Ectodermal cell (in vitro differentiated cells): ENCODE results near the gene PLD1.
A peak's percentile ranks its signal among the peaks of the same experiment; 100 is the strongest.
"Not testable (repeated sequence)": the region's sequence is repeated elsewhere in the genome, so short reads cannot be mapped to it uniquely, and the experiment has no call there.

Experiments used
- H3K27ac ChIP-seq: 2 replicates; pipeline ENCODE4 v1.7.0; 2013; ENCODE audit warnings: mild to moderate bottlenecking, low read depth, low read length; ENCODE audit not compliant: insufficient read depth, poor library complexity, severe bottlenecking
- H3K27me3 ChIP-seq: 2 replicates; pipeline ENCODE4 v1.7.0; 2013; ENCODE audit warnings: mild to moderate bottlenecking, low read length; ENCODE audit not compliant: insufficient read depth, control insufficient read depth, poor library complexity, severe bottlenecking
- H3K36me3 ChIP-seq: one replicate; pipeline ENCODE4 v1.7.0; 2013; ENCODE audit warnings: low read length; ENCODE audit not compliant: control insufficient read depth, insufficient read depth
- H3K4me1 ChIP-seq: one replicate; pipeline ENCODE4 v1.7.0; 2013; ENCODE audit warnings: low read length; ENCODE audit not compliant: control insufficient read depth, insufficient read depth
- H3K4me3 ChIP-seq: 2 replicates; pipeline ENCODE4 v1.7.0; 2013; ENCODE audit warnings: low read depth, low read length, control low read depth; ENCODE audit not compliant: insufficient read depth
- H3K9me3 ChIP-seq: 2 replicates; pipeline ENCODE4 v1.7.0; 2013; ENCODE audit warnings: mild to moderate bottlenecking, low read length, moderate library complexity; ENCODE audit not compliant: control insufficient read depth
- WGBS, 2 experiments: methylation state at CpG; one replicate each; pipeline ENCODE4 v1.1.7; 2013; ENCODE audit warnings: missing lambda C conversion rate in 2 of 2; 5-methylcytosine and 5-hydroxymethylcytosine counted together

PLD1 gene

GRCh38 chr3:171815973-171816595 is 5.8 kb upstream of the PLD1 start:
- no peaks in the 10 kb centered on the region for H3K9me3 ChIP-seq
- no peaks in the 10 kb centered on the region for H3K36me3 ChIP-seq
- H3K4me3 ChIP-seq = no peak overlapping the region
- H3K4me1 ChIP-seq = no peaks in the 10 kb centered on the region
- peaks cover 13% of the 10 kb centered on the region for H3K27me3 ChIP-seq
- WGBS, 2 experiments = 80 to 95% methylated on average over 1 to 2 of the region's 2 CpGs
- no peak overlapping the region for H3K27ac ChIP-seq

GRCh38 chr3:171814662-171815061 is 4.4 kb upstream of the PLD1 start:
- H3K4me3 ChIP-seq, H3K27ac ChIP-seq, H3K4me1 ChIP-seq, H3K36me3 ChIP-seq, H3K9me3 ChIP-seq: not testable (repeated sequence)
- peaks cover 27% of the 10 kb centered on the region for H3K27me3 ChIP-seq
- 80 to 96% methylated on average over 3 to 4 of the region's 6 CpGs for WGBS, 2 experiments

- Histone ChIP-seq H3K4me3 (no peak overlapping the region), H3K4me1 (no peaks in the 10 kb centered on the region), H3K9me3 (no peaks in the 10 kb centered on the region), H3K27ac (no peak overlapping the region), H3K27me3 (peaks cover 34% of the 10 kb centered on the region), H3K36me3 (no peaks in the 10 kb centered on the region)
- WGBS, 2 experiments = 87 to 91% methylated on average over 4 of the region's 4 CpGs
These were observed 3.7 kb upstream of the PLD1 start for GRCh38 chr3:171813897-171814460.

- no peaks in the 10 kb centered on the region for H3K36me3 ChIP-seq
These were observed 3.1 kb upstream of the PLD1 start for GRCh38 chr3:171813278-171813896.

GRCh38 chr3:171812811-171813210 is 2.5 kb upstream of the PLD1 start:
- no peak overlapping the region for H3K4me3 ChIP-seq
- H3K4me1 ChIP-seq = no peaks in the 10 kb centered on the region
- 86 to 93% methylated on average over 2 of the region's 2 CpGs for WGBS, 2 experiments
- no peak overlapping the region for H3K27ac ChIP-seq
- peaks cover 37% of the 10 kb centered on the region for H3K27me3 ChIP-seq
- no peaks in the 10 kb centered on the region for H3K9me3 ChIP-seq
- H3K36me3 ChIP-seq = no peaks in the 10 kb centered on the region

More at GRCh38 chr3:171813278-171813896, 3.1 kb upstream of the PLD1 start:
- Histone ChIP-seq H3K27me3 (peaks cover 37% of the 10 kb centered on the region), H3K4me1 (no peaks in the 10 kb centered on the region), H3K4me3 (no peak overlapping the region), H3K9me3 (no peaks in the 10 kb centered on the region), H3K27ac (no peak overlapping the region)
- WGBS, 2 experiments = 74 to 75% methylated on average over 3 of the region's 3 CpGs

- H3K27me3 ChIP-seq = peaks cover 37% of the 10 kb centered on the region
- 94 to 95% methylated on average over 9 of the region's 9 CpGs for WGBS, 2 experiments
- H3K9me3 ChIP-seq = no peaks in the 10 kb centered on the region
- H3K27ac ChIP-seq = no peak overlapping the region
- H3K4me3 ChIP-seq = no peak overlapping the region
- no peaks in the 10 kb centered on the region for H3K36me3 ChIP-seq
- no peaks in the 10 kb centered on the region for H3K4me1 ChIP-seq
These were observed 1.6 kb upstream of the PLD1 start for GRCh38 chr3:171811913-171812335.

GRCh38 chr3:171811295-171811912 is 1.1 kb upstream of the PLD1 start:
- Histone ChIP-seq H3K27me3 (peaks cover 37% of the 10 kb centered on the region), H3K4me1 (no peaks in the 10 kb centered on the region), H3K4me3 (no peak overlapping the region), H3K27ac (no peak overlapping the region), H3K36me3 (no peaks in the 10 kb centered on the region), H3K9me3 (no peaks in the 10 kb centered on the region)
- WGBS, 2 experiments = 87 to 95% methylated on average over 4 of the region's 4 CpGs

GRCh38 chr3:171810629-171811294 is 479 bp upstream of the PLD1 start:
- Histone ChIP-seq H3K4me1 (no peaks in the 10 kb centered on the region), H3K36me3 (no peaks in the 10 kb centered on the region), H3K27ac (no peak overlapping the region), H3K9me3 (no peaks in the 10 kb centered on the region), H3K27me3 (peaks cover 37% of the 10 kb centered on the region), H3K4me3 (peak overlapping the region; percentile 70)
- WGBS, 2 experiments = 25 to 27% methylated on average over 22 of the region's 22 CpGs

GRCh38 chr3:171809611-171809860 is 747 bp downstream of the PLD1 start:
- Histone ChIP-seq H3K27me3 (peaks cover 37% of the 10 kb centered on the region), H3K9me3 (no peaks in the 10 kb centered on the region), H3K27ac (no peak overlapping the region), H3K4me3 (peak overlapping the region; percentile 70), H3K4me1 (no peaks in the 10 kb centered on the region), H3K36me3 (no peaks in the 10 kb centered on the region)
- 4 to 7% methylated on average over 11 of the region's 11 CpGs for WGBS, 2 experiments

GRCh38 chr3:171807806-171808205 is 2.5 kb downstream of the PLD1 start:
- WGBS, 2 experiments = 93% methylated on average over 6 of the region's 6 CpGs
- no peaks in the 10 kb centered on the region for H3K4me1 ChIP-seq

More at GRCh38 chr3:171807806-171808205, 2.5 kb downstream of the PLD1 start:
- no peaks in the 10 kb centered on the region for H3K9me3 ChIP-seq
- no peak overlapping the region for H3K4me3 ChIP-seq
- no peak overlapping the region for H3K27ac ChIP-seq
- H3K36me3 ChIP-seq = no peaks in the 10 kb centered on the region
- peaks cover 37% of the 10 kb centered on the region for H3K27me3 ChIP-seq
